ENCODE results near the gene RAB33A. TPM values are rescaled to one million over a fixed set of nuclear protein-coding genes. Genes with fewer than 3 reads are reported as not detected.

RAB33A gene
- total and polyA plus RNA-seq, 2 donors (not counting 3 experiments of a cell fraction or from before 2014, with no cell fraction given): 0.91 to 1.6 TPM

DNA sequence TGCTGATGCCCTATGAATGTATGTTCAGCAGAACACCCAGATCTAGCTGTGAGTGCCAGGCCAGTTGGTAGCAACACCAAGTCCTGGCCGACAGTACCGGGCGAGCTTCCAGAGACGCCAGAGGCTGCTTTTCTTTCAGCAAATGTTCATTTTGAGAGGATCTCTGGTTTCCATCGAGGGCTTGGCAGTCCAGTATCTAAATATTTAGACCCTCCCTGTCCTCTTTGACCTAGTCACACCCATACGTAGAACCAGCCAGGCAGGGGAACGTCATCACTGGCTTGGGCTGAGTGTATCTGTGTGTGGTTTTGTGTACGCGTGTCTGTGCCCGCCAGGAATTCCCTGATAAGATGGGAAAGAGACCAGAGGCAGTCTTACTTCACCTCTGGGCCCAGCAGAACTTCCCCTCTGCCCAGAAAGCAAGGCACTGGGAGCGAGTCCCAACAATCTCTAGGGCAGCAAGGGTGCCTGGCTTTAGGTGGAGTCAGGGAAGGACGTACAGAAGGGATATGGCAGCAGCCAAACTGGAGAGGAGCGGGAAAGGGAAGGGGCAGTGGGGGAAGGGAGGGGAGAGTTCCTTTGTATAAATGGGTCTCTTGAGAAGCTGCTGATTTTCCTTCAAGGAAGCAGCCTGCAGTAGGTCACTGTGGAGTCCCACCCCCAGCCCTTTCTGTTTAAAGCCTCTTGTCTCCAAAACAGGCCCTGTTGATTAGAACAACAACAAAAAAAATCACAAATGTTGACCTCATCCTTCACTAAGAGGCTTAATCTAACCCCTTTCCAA, 46.5 kb upstream of the RAB33A start:
- FAIRE-seq (no peak), DNase-seq (ENCODE audit: low read depth, low spot score) (peak; percentile 31)
- H3K9ac ChIP-seq (replicated peaks; ENCODE audit: extremely low read depth, insufficient read depth, low read length): no peak overlapping the region
- H4K20me1 ChIP-seq (replicated peaks; ENCODE audit: control insufficient read depth, extremely low read depth, insufficient read depth, low read length): no peaks in the 10 kb centered on the region
- no peak overlapping the region for H2AFZ ChIP-seq (ENCODE audit: low read depth, low read length)
- no peaks in the 10 kb centered on the region for H3K9me3 ChIP-seq (replicated peaks; ENCODE audit: control insufficient read depth, insufficient read depth, low read length)
- no TSS peak for BruUV-seq (replicated peaks)
- H3K4me1 ChIP-seq (ENCODE audit: control insufficient read depth, extremely low read depth, insufficient read depth, low read length): peaks cover 12% of the 10 kb centered on the region
- dilution Hi-C loops (cut with MboI; ENCODE audit: extremely low pct_ligation_motif_present, low sequenced_read_pairs): no loop called here
- no peaks in the 10 kb centered on the region for H3K79me2 ChIP-seq (ENCODE audit: control insufficient read depth, insufficient read depth, low read length)
- ChIA-PET POLR2A (no interaction called here), CTCF (interaction anchor here (1.4 kb wide), 1 partner anchor 46 kb away, joined by 4 read pairs; no protein-coding TSS in a partner anchor)
- H3K4me2 ChIP-seq (ENCODE audit: insufficient read depth, low read length): peak overlapping the region; percentile 11
- H3K36me3 ChIP-seq (ENCODE audit: control insufficient read depth in 2 of 2, extremely low read depth in 1 of 2, insufficient read depth in 2 of 2, low read length in 2 of 2): peaks cover 0 to 5% of the 10 kb centered on the region in 2 experiments
- H3K4me3 ChIP-seq (replicated peaks in 1 of 3; ENCODE audit: insufficient read depth in 1 of 3, low read depth in 1 of 3, low read length in 3 of 3): no peak overlapping the region
- peak overlapping the region; percentile 32 for H3K27ac ChIP-seq (ENCODE audit: insufficient read depth, low read depth, low read length)
- TF ChIP-seq FOS (IDR thresholded peaks at IDR 0.05; ENCODE audit: borderline replicate concordance, insufficient read depth, low read length) (no peak), CTCF (IDR thresholded peaks at IDR 0.05; ENCODE audit: extremely low read depth in 1 of 2, insufficient read depth in 1 of 2, low read depth in 1 of 2, low read length in 2 of 2) (no peak), MYC (IDR thresholded peaks at IDR 0.05; ENCODE audit: low read depth, low read length) (no peak), POLR2AphosphoS5 (IDR thresholded peaks at IDR 0.05; ENCODE audit: insufficient read depth, low read depth, low read length) (no peak), POLR2A (IDR thresholded peaks at IDR 0.05; ENCODE audit: low read depth, low read length) (no peak), EZH2 (IDR thresholded peaks at IDR 0.05; ENCODE audit: borderline replicate concordance, low read depth, low read length, severe bottlenecking) (no peak), GATA2 (IDR thresholded peaks at IDR 0.05; ENCODE audit: insufficient read depth, insufficient read length, low read depth, low read length) (no peak), JUN (IDR thresholded peaks at IDR 0.05; ENCODE audit: borderline replicate concordance, insufficient read depth, insufficient read length, low read depth) (no peak), MAX (IDR thresholded peaks at IDR 0.05; ENCODE audit: insufficient read depth, insufficient read length) (no peak)
- intact Hi-C loops (cut with micrococcal nuclease): no loop called here
- H3K27me3 ChIP-seq (ENCODE audit: control insufficient read depth in 2 of 2, insufficient read depth in 2 of 2, low read length in 2 of 2): no peaks in the 10 kb centered on the region
- no peaks in the 10 kb centered on the region for H3K9me1 ChIP-seq (replicated peaks; ENCODE audit: control insufficient read depth, extremely low read depth, insufficient read depth, low read length)
